ENCODE data around the gene GSTO1.
"Not testable (repeated sequence)": the region's sequence is repeated elsewhere in the genome, so short reads cannot be mapped to it uniquely, and the experiment has no call there.

Gene GSTO1

GRCh38 chr10:104248931-104249330, 5.8 kb upstream of the GSTO1 start:
- DNase-seq (ENCODE audit: extremely low read depth in 1 of 2, low read depth in 1 of 2), result not testable (repeated sequence)

GRCh38 chr10:104250371-104250770, 4.3 kb upstream of the GSTO1 start:
- no peak for DNase-seq (ENCODE audit: extremely low read depth in 1 of 2, low read depth in 1 of 2)

GRCh38 chr10:104251443-104251842, 3.2 kb upstream of the GSTO1 start:
- DNase-seq (ENCODE audit: extremely low read depth in 1 of 2, low read depth in 1 of 2), result no peak

GRCh38 chr10:104252368-104252767, 2.3 kb upstream of the GSTO1 start:
- DNase-seq (ENCODE audit: extremely low read depth in 1 of 2, low read depth in 1 of 2), result no peak

- DNase-seq (ENCODE audit: extremely low read depth in 1 of 2, low read depth in 1 of 2), result no peak
Measured at GRCh38 chr10:104253106-104253505, 1.6 kb upstream of the GSTO1 start.

GRCh38 chr10:104253606-104254410, 884 bp upstream of the GSTO1 start:
- DNase-seq (ENCODE audit: extremely low read depth in 1 of 2, low read depth in 1 of 2), result no peak

GRCh38 chr10:104255311-104255981, 754 bp downstream of the GSTO1 start:
- no peak for DNase-seq (ENCODE audit: extremely low read depth in 1 of 2, low read depth in 1 of 2)

GRCh38 chr10:104256335-104256961, 1.8 kb downstream of the GSTO1 start:
- DNase-seq (ENCODE audit: extremely low read depth in 1 of 2, low read depth in 1 of 2), result no peak

GRCh38 chr10:104257235-104257634, 2.5 kb downstream of the GSTO1 start:
- no peak for DNase-seq (ENCODE audit: extremely low read depth in 1 of 2, low read depth in 1 of 2)

- no peak for DNase-seq (ENCODE audit: extremely low read depth in 1 of 2, low read depth in 1 of 2)
Measured at GRCh38 chr10:104258209-104258608, 3.5 kb downstream of the GSTO1 start.

GRCh38 chr10:104259456-104259855, 4.8 kb downstream of the GSTO1 start:
- DNase-seq (ENCODE audit: extremely low read depth in 1 of 2, low read depth in 1 of 2), result no peak

- DNase-seq (ENCODE audit: extremely low read depth in 1 of 2, low read depth in 1 of 2), result no peak
Measured at GRCh38 chr10:104259999-104260774, 5.5 kb downstream of the GSTO1 start.

- DNase-seq (ENCODE audit: extremely low read depth in 1 of 2, low read depth in 1 of 2), result no peak
Measured at GRCh38 chr10:104260775-104261115, 6.1 kb downstream of the GSTO1 start.

GRCh38 chr10:104262055-104262454, 7.4 kb downstream of the GSTO1 start:
- no peak for DNase-seq (ENCODE audit: extremely low read depth in 1 of 2, low read depth in 1 of 2)

GRCh38 chr10:104264783-104265182, 10.1 kb downstream of the GSTO1 start:
- DNase-seq (ENCODE audit: extremely low read depth in 1 of 2, low read depth in 1 of 2), result no peak

GRCh38 chr10:104267721-104268404, 13.2 kb downstream of the GSTO1 start:
- no peak for DNase-seq (ENCODE audit: extremely low read depth in 1 of 2, low read depth in 1 of 2)

GRCh38 chr10:104268405-104268712, 13.7 kb downstream of the GSTO1 start:
- no peak for DNase-seq (ENCODE audit: extremely low read depth in 1 of 2, low read depth in 1 of 2)

- peak; percentile 95 to 99 for DNase-seq (ENCODE audit: extremely low read depth in 1 of 2, low read depth in 1 of 2)
Measured at GRCh38 chr10:104268713-104269645, 14.3 kb downstream of the GSTO1 start, which contains the start of gene GSTO2. GSTO2 (plus strand) TSS chr10:104269184; CDS start chr10:104274916, 5,732 bp downstream.

- no peak for DNase-seq (ENCODE audit: extremely low read depth in 1 of 2, low read depth in 1 of 2)
Measured at GRCh38 chr10:104273286-104273685, 18.6 kb downstream of the GSTO1 start.

Data from stimulated activated CD8-positive, alpha-beta memory T cell treated with anti-CD3 and anti-CD28 coated beads, Interleukin-7, amount 100 ng/mL, for 48 hours (primary cell).